A673 (cell line): ENCODE data around the gene STX1A.

Source experiments
- EZH2 ChIP-seq: fragments of 200-600 bp; sonication (generic); IDR thresholded peaks from 2 replicates; pipeline ENCODE4 v1.6.1; 2017; ENCODE audit warnings: borderline replicate concordance, low read depth, mild to moderate bottlenecking, mixed read lengths, antibody characterized with exemption, low read length; ENCODE audit not compliant: poor library complexity, severe bottlenecking
- TF ChIP-seq, protein P1 (sequence below): fragments of 300-800, 200-600 bp; sonication (generic); conservative IDR thresholded peaks from 2 replicates; pipeline ENCODE4 v1.5.1; 2017; ENCODE audit warnings: low read depth, mild to moderate bottlenecking, antibody characterized with exemption, low read length, moderate library complexity, mixed read lengths

DNA sequence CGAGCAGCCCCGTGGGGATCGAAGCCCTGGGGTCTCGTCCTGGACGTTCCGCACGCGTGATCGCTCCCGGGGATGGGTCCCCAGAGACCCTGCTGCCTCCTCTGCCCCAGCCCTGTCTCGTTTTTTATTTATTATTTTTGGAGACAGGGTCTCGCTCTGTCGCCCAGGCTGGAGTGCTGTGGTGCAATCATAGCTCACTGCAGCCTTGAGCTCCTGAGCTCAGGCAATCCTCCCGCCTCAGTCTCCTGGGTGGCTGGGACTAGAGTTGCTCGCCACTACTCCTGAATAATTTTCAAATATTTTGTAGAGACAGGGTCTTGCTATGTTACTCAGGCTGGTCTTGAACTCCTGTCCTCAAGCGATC lies 319 bp upstream of the STX1A start:
- TF ChIP-seq, protein P1, sequence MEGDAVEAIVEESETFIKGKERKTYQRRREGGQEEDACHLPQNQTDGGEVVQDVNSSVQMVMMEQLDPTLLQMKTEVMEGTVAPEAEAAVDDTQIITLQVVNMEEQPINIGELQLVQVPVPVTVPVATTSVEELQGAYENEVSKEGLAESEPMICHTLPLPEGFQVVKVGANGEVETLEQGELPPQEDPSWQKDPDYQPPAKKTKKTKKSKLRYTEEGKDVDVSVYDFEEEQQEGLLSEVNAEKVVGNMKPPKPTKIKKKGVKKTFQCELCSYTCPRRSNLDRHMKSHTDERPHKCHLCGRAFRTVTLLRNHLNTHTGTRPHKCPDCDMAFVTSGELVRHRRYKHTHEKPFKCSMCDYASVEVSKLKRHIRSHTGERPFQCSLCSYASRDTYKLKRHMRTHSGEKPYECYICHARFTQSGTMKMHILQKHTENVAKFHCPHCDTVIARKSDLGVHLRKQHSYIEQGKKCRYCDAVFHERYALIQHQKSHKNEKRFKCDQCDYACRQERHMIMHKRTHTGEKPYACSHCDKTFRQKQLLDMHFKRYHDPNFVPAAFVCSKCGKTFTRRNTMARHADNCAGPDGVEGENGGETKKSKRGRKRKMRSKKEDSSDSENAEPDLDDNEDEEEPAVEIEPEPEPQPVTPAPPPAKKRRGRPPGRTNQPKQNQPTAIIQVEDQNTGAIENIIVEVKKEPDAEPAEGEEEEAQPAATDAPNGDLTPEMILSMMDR: no peak
- no peak for TF ChIP-seq EZH2
